Raji (cell line): Measurements from ENCODE around the gene SARDH.

ENCODE experiments used
- POLR2A ChIP-seq: IDR thresholded peaks from 2 replicates; pipeline ENCODE4 v1.6.1; 2011; ENCODE audit warnings: low read depth, low read length, control low read depth; ENCODE audit not compliant: insufficient read depth

The SARDH gene

GRCh38 chr9:133767625-133768024, 29.5 kb upstream of the SARDH start:
- TF ChIP-seq POLR2A: no peak

- no peak for TF ChIP-seq POLR2A
Measured at GRCh38 chr9:133767008-133767407, 28.9 kb upstream of the SARDH start.

- TF ChIP-seq POLR2A: no peak
Measured at GRCh38 chr9:133763272-133764183, 25.4 kb upstream of the SARDH start.

- TF ChIP-seq POLR2A: no peak
Measured at GRCh38 chr9:133762488-133763271, 24.5 kb upstream of the SARDH start.

GRCh38 chr9:133761641-133762248, 23.6 kb upstream of the SARDH start:
- TF ChIP-seq POLR2A: no peak

GRCh38 chr9:133760713-133761290, 22.6 kb upstream of the SARDH start:
- TF ChIP-seq POLR2A: no peak

- no peak for TF ChIP-seq POLR2A
Measured at GRCh38 chr9:133759946-133760345, 21.8 kb upstream of the SARDH start.

- TF ChIP-seq POLR2A: no peak
Measured at GRCh38 chr9:133759146-133759900, 21.2 kb upstream of the SARDH start.

GRCh38 chr9:133758228-133758627, 20.1 kb upstream of the SARDH start:
- TF ChIP-seq POLR2A: no peak

GRCh38 chr9:133754688-133755227, 16.6 kb upstream of the SARDH start:
- no peak for TF ChIP-seq POLR2A

GRCh38 chr9:133754187-133754586, 16.0 kb upstream of the SARDH start:
- TF ChIP-seq POLR2A: no peak

GRCh38 chr9:133752739-133753446, 14.7 kb upstream of the SARDH start:
- no peak for TF ChIP-seq POLR2A

- TF ChIP-seq POLR2A: no peak
Measured at GRCh38 chr9:133750982-133751649, 13.0 kb upstream of the SARDH start.
